ENCODE data around the gene MAPK1IP1L. TPM values are rescaled to one million over a fixed set of nuclear protein-coding genes. Genes with fewer than 3 reads are reported as not detected.

Gene MAPK1IP1L
- total and polyA plus RNA-seq, 2 of the 4 experiments (the other 2 are of a cell fraction), result 44.8 to 168 TPM

GRCh38 chr14:55028066-55028465 lies 23.4 kb upstream of the MAPK1IP1L start (continued):
- TF ChIP-seq MXI1 (IDR thresholded peaks at IDR 0.05; ENCODE audit: borderline replicate concordance, low read depth, low read length) (no peak), SMC3 (IDR thresholded peaks at IDR 0.05; ENCODE audit: low read depth, low read length) (no peak)

DNA sequence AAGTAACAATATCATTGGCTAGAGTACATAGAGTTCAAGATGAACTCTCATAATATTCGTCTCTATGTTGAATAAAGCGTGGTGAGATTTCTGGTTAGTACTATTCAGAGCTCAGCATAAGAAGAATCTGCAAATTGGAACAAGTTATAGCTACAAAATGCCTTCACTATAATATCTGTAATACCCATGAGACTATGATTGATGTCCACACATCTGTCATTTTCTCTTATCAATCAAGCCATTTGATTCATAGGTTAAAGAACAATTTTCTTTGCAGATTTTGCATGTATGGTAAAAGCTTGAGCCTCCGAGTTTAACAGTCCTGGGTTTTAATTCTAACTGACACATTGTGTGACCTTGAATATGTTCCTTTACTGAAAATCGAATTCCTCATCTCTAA lies 23.0 kb upstream of the MAPK1IP1L start:
- no peaks in the 10 kb centered on the region for H3K9me3 ChIP-seq (ENCODE audit: control insufficient read depth, insufficient read depth, low read length)
- ChIA-PET CTCF (no interaction called here), POLR2A (ENCODE audit: unreplicated experiment) (no interaction called here)
- no peak for DNase-seq
- in situ Hi-C loops (cut with MboI; ENCODE audit: low sequenced_read_pairs) (no loop called here), intact Hi-C loops (cut with micrococcal nuclease) (no loop called here), dilution Hi-C loops (cut with HindIII; ENCODE audit: low sequenced_read_pairs, unreplicated experiment) (no loop called here)
- H3K4me3 ChIP-seq (ENCODE audit: insufficient read depth, low read depth, low read length), result peak overlapping the region; percentile 83
- TF ChIP-seq, protein P1, sequence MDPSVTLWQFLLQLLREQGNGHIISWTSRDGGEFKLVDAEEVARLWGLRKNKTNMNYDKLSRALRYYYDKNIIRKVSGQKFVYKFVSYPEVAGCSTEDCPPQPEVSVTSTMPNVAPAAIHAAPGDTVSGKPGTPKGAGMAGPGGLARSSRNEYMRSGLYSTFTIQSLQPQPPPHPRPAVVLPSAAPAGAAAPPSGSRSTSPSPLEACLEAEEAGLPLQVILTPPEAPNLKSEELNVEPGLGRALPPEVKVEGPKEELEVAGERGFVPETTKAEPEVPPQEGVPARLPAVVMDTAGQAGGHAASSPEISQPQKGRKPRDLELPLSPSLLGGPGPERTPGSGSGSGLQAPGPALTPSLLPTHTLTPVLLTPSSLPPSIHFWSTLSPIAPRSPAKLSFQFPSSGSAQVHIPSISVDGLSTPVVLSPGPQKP (IDR thresholded peaks at IDR 0.05; ENCODE audit: borderline replicate concordance, low read depth, low read length), result no peak
- no peak for TF ChIP-seq MAFK (IDR thresholded peaks at IDR 0.05; ENCODE audit: low read depth, low read length)
- TF ChIP-seq CHD1 (IDR thresholded peaks at IDR 0.05; ENCODE audit: low read depth, low read length), result no peak
- no peak for TF ChIP-seq RCOR1 (IDR thresholded peaks at IDR 0.05; ENCODE audit: insufficient replicate concordance, low read length)
- no peak for TF ChIP-seq USF2 (IDR thresholded peaks at IDR 0.05; ENCODE audit: low read depth, low read length)
- ATAC-seq (ENCODE audit: low read depth), result no peak
- no peak overlapping the region for H2BK5ac ChIP-seq (ENCODE audit: low read depth, low read length, poor library complexity, severe bottlenecking)
- no peak overlapping the region for H3K4ac ChIP-seq (ENCODE audit: low read depth, low read length)
- no peak overlapping the region for H4K5ac ChIP-seq (ENCODE audit: low read depth, low read length)
- no peak overlapping the region for H3K14ac ChIP-seq (replicated peaks; ENCODE audit: low read depth, low read length)
- no peaks in the 10 kb centered on the region for H3K9me1 ChIP-seq (ENCODE audit: insufficient read depth, low read length)
- no peak overlapping the region for H2BK20ac ChIP-seq (ENCODE audit: low read depth, low read length)
- no TSS peak for BruUV-seq (replicated peaks)
- no CpG with 5 or more reads among the region's 4 CpGs for WGBS, 2 experiments (ENCODE audit: extremely low coverage in 2 of 2, insufficient read length in 1 of 2)
- no peak overlapping the region for H2AK9ac ChIP-seq (replicated peaks; ENCODE audit: low read depth, low read length, poor library complexity)
- peak overlapping the region; percentile 74; the same call in 1 of the 2 replicates for H3K9ac ChIP-seq (ENCODE audit: low read depth, low read length)
- peaks cover 5% of the 10 kb centered on the region; the same call in 1 of the 2 replicates for H3K4me1 ChIP-seq (ENCODE audit: control insufficient read depth, insufficient read depth, low read length)
- H3K79me1 ChIP-seq (ENCODE audit: low read depth in 1 of 2, low read length in 2 of 2), result peaks cover 19 to 54% of the 10 kb centered on the region in 2 experiments
- no peak overlapping the region for H2BK15ac ChIP-seq (ENCODE audit: low read depth, low read length)
- no peak overlapping the region for H2BK120ac ChIP-seq (ENCODE audit: low read depth, low read length)
- H3K23ac ChIP-seq (ENCODE audit: low read depth, low read length), result peak overlapping the region; percentile 63; the same call in 1 of the 2 replicates
- no peak overlapping the region for H2AK5ac ChIP-seq (ENCODE audit: low read depth, low read length)
- no peak overlapping the region for H2AFZ ChIP-seq (replicated peaks; ENCODE audit: low read length, poor library complexity)
- H4K8ac ChIP-seq (ENCODE audit: low read depth in 2 of 2, low read length in 2 of 2), result no peak overlapping the region
- H3K27ac ChIP-seq (ENCODE audit: insufficient read depth, low read length), result no peak overlapping the region
- no peaks in the 10 kb centered on the region; the same call in 1 of the 2 replicates for H3K36me3 ChIP-seq (ENCODE audit: control insufficient read depth, insufficient read depth, low read length)
- peaks cover 7% of the 10 kb centered on the region; the same call in 1 of the 2 replicates for H4K20me1 ChIP-seq (ENCODE audit: insufficient read depth, low read length)
- H4K91ac ChIP-seq (ENCODE audit: insufficient read depth, low read depth, low read length), result no peak overlapping the region
- H3K4me2 ChIP-seq (ENCODE audit: low read depth, low read length), result peak overlapping the region; percentile 99
- H3K18ac ChIP-seq (ENCODE audit: low read depth, low read length), result no peak overlapping the region
- no peaks in the 10 kb centered on the region for H3K27me3 ChIP-seq (ENCODE audit: control insufficient read depth, insufficient read depth, low read length)
- no peak overlapping the region for H3K56ac ChIP-seq (ENCODE audit: extremely low read depth, insufficient read depth, low read length)

Data from IMR-90 (cell line).